Glomerular endothelial cell (primary cell): ENCODE data around the gene PANK3. TPM values are rescaled to one million over a fixed set of nuclear protein-coding genes. Genes with fewer than 3 reads are reported as not detected.
"Not testable (repeated sequence)": the region's sequence is repeated elsewhere in the genome, so short reads cannot be mapped to it uniquely, and the experiment has no call there.

Experiments
- DNase-seq: peaks from one replicate; pipeline ENCODE4 v3.0.0-alpha.2; 2011; ENCODE audit warnings: low read depth, low spot score; ENCODE audit errors: extremely low read depth
- total RNA-seq: library from RNA; depleted of rRNA; stranded (reverse); fragments of >200 nt; gene quantifications from 2 replicates; pipeline ENCODE4 v1.2.3, GENCODE V29; 2015

Gene PANK3
- total RNA-seq, 1 donor from 2014 or later = 40.0 TPM

DNA sequence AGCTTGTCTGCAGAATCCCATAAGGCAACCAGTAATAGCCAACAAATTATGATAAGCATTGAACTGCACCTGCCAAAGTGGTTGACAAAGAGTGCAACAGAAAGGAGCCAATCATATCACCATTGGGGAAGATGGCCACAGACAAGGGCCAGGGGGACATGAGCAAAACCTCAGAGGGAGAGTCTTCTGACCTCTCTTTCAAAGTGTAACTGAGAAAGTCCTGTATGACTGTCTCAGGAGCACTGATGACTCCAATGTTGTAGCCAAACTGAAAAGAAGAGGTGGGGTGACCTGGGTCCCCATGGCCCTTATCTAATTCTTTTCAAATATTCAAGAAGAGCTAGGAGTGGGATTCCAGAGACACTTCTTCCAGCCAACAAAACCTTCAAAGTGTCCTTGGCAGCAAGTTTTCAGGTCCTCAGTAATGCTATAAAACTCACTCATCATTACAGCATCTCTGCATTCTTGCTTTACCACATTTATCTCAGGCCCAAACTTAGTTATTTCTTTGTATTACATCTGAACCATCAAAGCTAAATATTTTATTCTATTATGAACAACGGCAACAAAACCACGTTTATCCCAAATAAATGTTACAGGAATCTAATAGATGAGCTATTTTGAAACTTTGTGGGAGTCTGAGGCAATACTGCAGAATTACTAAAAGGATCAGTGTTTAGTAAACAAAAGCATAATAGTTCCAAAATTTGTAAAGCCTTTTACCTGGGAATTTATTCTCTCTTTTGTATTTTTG is 25.6 kb downstream of the PANK3 start:
- no peak for DNase-seq

DNA sequence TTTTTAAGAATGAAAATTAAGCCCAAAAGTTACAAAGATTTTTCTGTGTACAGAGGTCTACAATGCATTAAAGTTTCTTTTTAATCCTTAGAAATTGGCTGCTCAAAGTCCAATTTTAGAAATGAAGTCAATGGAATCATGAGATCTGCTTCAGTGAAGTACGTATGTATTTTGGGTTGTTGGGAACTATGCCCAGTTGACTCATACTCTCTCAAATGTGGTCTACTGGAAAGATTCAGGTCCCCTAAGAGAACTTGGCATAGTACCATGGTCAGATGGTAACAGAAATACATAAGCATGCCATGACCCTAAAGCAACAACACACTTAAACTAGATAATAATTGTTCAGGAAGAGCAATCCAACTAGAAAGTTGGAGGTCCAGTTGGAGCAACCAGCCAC is 27.0 kb downstream of the PANK3 start:
- DNase-seq = no peak

DNA sequence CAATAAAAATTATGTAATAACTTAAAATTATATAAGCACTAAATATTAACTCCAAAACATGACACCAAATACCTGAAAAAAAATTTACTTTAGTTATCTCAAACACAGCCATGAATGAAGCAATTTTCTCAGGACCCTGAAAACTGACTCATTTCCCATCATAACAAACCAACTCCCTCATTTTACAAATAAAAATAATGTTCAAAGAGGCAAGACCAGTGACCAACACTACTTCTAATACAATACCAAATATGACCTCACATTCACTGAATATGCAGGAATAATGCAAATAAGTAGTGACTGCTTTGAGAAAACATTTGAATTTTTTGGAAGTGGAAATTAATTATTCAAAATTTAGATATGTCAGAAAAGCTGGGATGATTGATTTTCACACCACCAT is 28.5 kb downstream of the PANK3 start:
- DNase-seq = no peak

DNA sequence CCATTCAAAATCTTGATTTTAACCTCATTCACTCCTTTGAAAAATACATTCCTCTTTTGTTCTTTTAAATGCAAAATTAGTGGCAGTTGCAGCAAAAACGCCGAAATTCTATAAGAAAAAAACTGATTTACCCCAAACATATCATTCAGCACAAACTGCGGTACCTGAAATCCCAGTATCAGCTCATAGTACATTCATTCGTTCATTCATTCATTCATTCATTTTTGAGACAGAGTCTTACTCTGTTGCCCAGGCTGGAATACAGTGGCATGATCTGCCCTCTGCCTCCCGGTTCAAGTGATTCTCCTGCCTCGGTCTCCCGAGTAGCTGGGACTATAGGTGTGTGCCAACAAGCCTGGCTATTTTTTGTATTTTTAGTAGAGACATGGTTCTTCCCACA is 29.6 kb downstream of the PANK3 start:
- DNase-seq = no peak

DNA sequence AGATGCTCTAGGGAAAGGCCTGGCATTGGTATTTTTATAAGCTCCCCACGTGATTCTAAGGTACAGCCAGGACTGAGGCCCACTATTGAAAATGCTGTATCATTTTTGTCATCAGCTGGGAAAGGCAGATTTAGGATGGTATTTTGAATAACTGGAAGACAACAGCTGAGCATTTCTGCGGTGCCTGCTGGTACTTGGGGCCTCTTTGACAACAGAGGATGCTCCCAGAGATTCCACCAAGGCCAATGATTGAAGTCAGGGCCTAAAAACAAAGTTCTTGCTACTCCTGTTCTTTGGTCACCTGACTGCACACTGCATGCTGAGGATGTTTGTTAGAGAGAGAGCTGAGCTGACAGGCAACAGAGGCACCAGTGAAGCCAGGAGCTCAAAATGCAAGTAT is 42.0 kb downstream of the PANK3 start:
- DNase-seq = no peak

DNA sequence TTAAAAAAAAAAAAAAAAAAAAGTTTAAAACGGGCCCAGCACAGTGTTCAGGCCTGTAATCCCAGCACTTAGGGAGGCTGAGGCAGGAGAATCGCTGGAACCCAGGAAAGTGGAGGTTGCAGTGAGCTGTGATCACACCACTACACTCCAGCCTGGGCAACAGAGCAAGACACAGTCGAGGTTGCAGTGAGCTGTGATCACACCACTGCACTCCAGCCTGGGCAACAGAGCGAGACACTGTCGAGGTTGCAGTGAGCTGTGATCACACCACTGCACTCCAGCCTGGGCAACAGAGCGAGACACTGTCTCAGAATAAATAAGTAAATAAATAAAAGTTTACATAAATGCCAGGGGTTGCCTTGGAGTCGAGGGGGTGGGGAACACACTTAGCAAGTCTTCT is 44.8 kb downstream of the PANK3 start:
- not testable (repeated sequence) for DNase-seq

DNA sequence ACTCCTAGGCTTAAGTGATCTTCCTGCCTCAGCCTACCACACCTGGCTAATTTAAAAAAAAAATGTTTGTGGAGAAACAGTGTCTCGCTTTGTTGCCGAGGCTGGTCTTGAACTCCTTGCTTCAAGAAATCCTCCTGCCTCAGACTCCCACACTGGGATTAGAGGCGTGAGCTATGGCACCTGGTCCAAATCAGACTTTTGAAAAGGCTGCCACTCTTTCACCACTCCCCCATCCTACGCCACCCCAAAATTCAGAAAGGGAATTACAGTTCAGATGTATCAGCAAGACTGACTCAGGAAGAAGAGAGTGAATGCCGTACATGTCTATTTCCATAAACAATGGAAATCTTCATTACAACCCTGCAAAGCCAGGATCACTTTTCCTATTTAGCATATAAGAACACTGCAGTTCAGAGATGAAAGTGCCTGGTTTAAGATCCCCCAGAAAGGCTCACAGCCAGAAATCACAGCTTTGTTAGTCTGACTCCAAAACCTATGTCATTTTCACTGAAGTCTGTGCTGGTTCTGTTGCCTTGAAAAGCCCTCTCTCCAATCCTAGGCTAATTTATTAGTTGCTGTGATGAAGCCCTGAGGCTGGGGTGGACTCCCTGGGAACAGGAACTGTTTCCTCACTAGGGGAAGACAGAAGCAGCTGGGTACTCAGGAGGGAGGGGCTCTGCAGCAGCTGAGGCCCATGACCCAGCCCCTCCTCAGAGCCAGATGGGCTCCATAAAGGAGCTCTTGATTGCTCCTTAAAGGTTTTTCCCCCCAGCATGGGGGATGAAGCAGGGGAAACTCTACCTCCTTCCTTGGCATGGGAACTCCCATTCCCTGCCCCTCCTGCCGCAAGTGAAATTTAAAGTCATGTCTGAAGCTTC is 46.9 kb downstream of the PANK3 start:
- no peak for DNase-seq

DNA sequence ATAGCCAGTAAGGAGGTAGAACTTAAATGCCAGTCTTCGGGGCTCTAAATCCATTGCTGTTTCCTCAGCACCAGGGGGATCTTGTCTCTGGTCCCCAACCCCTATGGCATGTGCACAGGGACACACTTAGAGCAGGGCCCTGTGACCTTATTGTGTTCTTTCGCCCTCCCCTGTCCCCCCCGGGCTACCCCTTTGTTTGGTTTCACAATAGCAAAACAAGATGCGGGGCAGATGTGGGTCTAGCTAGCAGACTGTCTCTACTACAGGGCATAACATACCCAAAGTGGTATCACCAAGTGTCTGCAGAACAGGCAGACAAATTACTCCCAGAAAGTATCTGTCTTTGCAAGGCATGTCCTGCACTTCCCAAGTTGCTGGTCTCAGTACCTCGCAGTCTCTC is 48.0 kb downstream of the PANK3 start:
- DNase-seq = no peak

DNA sequence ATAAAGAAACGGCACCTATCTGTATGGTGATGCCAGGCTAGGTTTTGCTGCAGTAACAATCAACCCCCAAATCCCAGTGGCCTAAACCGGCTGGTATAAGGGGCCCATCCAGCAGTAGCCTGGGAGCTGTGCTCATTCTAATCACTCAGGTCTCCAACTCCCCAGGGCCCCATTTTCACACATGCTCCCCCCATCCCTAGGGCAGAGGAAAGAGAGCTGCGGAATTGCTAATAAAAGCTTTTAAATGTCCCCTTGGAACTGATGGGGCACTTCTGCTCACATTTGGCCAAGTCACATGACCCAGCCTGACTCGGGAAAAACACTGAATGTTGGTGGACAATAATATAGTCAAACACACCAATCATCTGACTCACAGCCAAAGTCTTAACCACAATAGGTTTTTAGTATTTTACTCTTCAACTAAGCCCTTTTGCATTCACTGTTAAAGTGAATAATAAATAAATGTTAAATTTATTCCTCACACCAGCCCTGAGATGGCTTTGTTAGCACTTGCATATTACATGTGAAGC is 48.5 kb downstream of the PANK3 start:
- no peak for DNase-seq

DNA sequence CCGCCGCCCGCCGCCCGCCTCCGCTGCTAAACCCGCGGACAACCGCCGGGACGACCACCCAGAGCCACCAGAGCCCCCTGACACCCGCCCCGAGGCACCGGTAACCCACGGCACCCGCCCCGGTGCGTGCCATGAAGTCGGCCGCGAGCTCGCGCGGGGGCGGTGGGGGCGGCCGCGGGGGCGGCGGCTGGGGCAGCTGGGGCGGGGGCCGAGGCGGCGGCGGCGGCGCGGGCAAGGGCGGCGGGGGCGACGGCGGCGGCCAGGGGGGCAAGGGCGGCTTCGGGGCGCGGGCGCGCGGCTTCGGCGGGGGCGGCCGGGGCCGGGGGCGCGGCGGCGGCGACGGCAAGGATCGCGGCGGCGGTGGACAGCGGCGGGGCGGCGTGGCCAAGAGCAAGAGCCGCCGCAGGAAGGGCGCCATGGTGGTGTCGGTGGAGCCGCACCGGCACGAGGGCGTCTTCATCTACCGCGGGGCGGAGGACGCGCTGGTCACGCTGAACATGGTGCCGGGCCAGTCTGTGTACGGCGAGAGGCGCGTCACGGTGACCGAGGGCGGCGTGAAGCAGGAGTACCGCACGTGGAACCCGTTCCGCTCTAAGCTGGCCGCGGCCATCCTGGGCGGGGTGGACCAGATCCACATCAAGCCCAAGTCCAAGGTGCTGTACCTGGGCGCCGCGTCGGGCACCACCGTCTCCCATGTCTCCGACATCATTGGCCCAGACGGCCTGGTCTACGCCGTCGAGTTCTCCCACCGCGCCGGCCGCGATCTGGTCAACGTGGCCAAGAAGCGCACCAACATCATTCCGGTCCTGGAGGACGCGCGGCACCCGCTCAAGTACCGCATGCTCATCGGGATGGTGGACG is 49.6 kb downstream of the PANK3 start:
- DNase-seq = no peak

DNA sequence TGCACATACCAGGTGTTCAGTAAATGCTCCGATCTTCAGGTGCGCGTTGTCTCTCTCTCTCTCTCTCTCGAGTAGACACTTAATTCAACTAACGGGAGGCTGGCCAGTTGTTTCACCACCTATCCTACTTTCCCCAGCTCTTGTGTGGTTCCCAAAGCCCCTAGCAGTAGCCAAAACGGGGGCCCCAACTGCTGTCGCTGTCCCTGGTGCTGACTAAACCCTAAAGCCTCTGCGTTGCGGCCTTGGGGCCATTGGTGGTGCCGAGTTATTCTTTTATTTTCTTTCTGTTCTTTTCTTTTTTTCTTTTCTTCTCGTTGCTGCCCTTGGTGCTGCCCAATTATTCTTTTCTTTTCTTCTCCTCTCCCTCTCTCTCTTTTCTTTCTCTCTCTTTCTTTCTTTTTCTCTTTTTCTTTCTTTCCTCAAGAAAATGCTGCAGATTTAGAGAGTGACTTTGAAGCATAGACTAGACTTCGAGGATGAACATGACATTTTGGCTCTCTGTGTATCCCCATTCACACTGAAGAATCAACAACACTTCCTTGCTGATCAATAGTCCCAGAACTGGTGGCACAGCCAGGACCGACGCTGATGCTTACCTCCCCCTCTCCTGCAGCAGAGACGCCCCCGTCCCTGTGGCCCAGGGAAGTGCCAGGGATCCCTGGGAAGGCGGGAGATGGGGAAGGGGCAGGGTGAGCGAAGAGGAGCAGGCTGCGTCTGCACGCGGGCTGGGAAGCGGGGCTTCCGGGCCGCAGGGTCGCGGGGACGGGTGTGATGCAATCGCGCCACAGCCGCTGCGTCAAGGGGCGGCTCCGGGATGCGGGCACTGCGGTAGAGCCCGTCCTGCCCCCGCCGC is 50.4 kb downstream of the PANK3 start, which contains the start of gene FBLL1:
Gene FBLL1 (plus strand): TSS at position 785 of the 853 bp plus-strand sequence. CDS start 200 bp downstream, outside the sequence.
- no peak for DNase-seq

DNA sequence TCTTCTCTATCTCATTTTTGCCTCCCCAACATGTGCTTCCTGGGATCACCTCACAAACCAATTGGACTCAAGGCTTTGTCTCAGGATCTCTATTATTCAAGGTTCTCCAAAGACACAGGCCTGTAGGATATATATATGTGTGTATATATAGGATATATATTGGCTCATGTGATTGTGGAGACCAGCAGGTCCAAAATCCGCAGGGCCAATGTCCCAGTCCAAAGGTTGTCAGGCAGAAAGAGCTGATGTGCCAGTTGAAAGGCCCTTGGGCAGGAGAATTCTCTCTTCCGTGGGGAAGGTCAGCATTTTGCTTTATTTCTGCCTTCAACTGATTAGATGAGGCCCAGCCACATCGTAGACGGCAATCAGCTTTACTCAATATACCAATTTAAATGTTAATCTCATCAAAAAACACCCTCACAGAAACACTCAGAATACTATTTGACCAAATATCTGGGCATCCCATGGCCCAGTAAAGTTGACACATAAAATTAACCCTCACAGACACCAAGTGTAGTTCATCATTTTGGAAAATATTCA is 51.3 kb downstream of the PANK3 start:
- no peak for DNase-seq

DNA sequence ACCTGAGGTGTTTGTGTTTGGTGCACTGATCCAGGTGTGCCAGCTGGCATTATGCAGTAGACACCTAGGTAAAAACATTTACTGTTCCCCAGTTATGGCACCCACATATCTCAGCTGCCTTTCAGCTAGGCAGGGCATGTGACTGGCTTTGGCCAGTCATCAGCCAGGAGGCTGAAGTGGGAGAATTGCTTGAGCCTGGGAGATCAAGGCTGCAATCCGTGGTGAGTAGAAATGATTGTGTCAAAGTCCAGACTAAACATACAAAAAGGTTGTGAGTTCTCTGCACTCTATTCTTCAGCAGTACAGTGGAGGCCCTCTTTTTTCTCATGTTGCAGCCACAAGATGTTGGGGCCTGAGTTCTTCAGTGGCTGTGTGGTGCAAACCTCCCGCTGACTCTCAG is 53.3 kb downstream of the PANK3 start:
- DNase-seq = no peak

DNA sequence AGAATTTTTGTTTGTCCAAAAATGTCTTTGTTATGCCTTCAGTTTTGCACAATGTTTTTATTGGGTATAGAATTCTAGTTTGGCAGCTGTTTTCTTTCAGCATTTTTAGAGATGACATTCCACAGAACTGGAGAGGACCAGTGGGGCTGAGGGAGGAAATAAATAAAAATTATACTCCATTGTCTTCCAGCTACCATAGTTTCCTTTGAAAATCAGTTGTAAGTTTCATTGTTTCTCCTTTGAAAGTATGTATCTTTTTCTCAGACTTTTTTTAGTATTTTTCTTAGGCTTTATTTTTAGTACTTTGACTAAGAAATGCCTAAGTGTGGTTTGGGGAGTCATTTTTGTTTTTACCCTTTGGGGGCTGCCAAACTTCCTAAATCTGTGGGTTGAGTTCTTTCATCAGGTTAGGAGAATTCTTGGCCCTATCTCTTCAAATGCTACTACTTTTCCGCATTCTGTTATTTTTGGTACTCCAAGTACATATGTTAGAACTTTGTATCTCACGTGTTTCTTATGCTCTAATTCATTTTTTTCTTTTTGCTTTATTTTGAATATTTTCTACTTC is 65.2 kb downstream of the PANK3 start:
- DNase-seq = no peak

DNA sequence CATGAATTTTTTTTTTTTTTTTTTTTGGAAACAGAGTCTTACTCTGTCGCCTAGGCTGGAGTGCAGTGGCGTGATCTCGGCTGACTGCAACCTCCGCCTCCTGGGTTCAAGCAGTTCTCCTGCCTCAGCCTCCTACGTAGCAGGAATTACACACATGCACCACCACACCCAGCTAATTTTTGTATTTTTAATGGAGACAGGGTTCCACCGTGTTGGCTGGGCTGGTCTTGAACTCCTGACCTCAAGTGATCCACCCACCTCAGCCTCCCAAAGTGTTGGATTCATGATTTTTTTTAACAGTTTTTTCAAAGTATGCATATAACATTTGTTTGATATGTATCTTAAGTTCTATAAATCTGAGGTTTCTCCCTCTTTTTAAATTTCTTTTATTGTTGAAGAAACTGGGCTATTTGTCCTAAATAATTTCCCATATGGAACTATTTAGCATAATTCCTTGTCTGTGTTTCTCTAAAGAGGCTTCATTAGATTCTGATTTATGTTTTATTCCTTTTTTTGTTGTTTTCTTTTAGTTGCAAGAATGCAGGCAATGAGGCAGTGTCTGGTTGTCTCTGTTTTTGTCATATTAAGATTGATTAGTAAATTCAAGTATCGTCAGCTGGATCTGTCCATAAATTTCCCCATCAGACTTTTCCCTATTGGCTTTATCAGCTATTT is 76.5 kb downstream of the PANK3 start:
- DNase-seq = no peak
